Fibroblast of peridontal ligament (primary cell): ENCODE measurements around the gene NFKBIA.
"Not testable (repeated sequence)": the region's sequence is repeated elsewhere in the genome, so short reads cannot be mapped to it uniquely, and the experiment has no call there.

ENCODE experiments used
- DNase-seq: peaks from one replicate; pipeline ENCODE4 v3.0.0-alpha.2; 2010; ENCODE audit errors: extremely low read depth

Gene NFKBIA

GRCh38 chr14:35404449-35405303 is at the start of gene NFKBIA:
TSS of gene NFKBIA (minus strand) at chr14:35404749. CDS start at chr14:35404644, 105 bp downstream.
- DNase-seq: peak; percentile 86

GRCh38 chr14:35446450-35446849 is 41.9 kb upstream of the NFKBIA start:
- no peak for DNase-seq

GRCh38 chr14:35444104-35444503 is 39.6 kb upstream of the NFKBIA start:
- DNase-seq: no peak

GRCh38 chr14:35441160-35441559 is 36.6 kb upstream of the NFKBIA start:
- DNase-seq: no peak

GRCh38 chr14:35438910-35439713 is 34.6 kb upstream of the NFKBIA start:
- DNase-seq: no peak

- DNase-seq: not testable (repeated sequence)
Measured at GRCh38 chr14:35438492-35438891, 33.9 kb upstream of the NFKBIA start.

GRCh38 chr14:35435177-35435576 is 30.6 kb upstream of the NFKBIA start:
- no peak for DNase-seq

GRCh38 chr14:35433826-35434225 is 29.3 kb upstream of the NFKBIA start:
- DNase-seq: no peak

- no peak for DNase-seq
Measured at GRCh38 chr14:35430459-35431199, 26.1 kb upstream of the NFKBIA start.

GRCh38 chr14:35429951-35430350 is 25.4 kb upstream of the NFKBIA start:
- peak; percentile 19 for DNase-seq

- DNase-seq: no peak
Measured at GRCh38 chr14:35425850-35426249, 21.3 kb upstream of the NFKBIA start.

GRCh38 chr14:35423621-35424020 is 19.1 kb upstream of the NFKBIA start:
- no peak for DNase-seq

GRCh38 chr14:35420036-35420811 is 15.7 kb upstream of the NFKBIA start:
- DNase-seq: peak; percentile 81

- no peak for DNase-seq
Measured at GRCh38 chr14:35419429-35419841, 14.9 kb upstream of the NFKBIA start.

GRCh38 chr14:35418093-35418492 is 13.5 kb upstream of the NFKBIA start:
- no peak for DNase-seq

GRCh38 chr14:35416108-35416750 is 11.7 kb upstream of the NFKBIA start:
- DNase-seq: no peak

- DNase-seq: peak; percentile 19
Measured at GRCh38 chr14:35414365-35414764, 9.8 kb upstream of the NFKBIA start.

GRCh38 chr14:35412272-35413056 is 7.9 kb upstream of the NFKBIA start:
- DNase-seq: no peak

- DNase-seq: no peak
Measured at GRCh38 chr14:35410858-35411257, 6.3 kb upstream of the NFKBIA start.

- DNase-seq: no peak
Measured at GRCh38 chr14:35409595-35409994, 5.0 kb upstream of the NFKBIA start.
